ENCODE results near the gene MCL1.

The MCL1 gene

DNA sequence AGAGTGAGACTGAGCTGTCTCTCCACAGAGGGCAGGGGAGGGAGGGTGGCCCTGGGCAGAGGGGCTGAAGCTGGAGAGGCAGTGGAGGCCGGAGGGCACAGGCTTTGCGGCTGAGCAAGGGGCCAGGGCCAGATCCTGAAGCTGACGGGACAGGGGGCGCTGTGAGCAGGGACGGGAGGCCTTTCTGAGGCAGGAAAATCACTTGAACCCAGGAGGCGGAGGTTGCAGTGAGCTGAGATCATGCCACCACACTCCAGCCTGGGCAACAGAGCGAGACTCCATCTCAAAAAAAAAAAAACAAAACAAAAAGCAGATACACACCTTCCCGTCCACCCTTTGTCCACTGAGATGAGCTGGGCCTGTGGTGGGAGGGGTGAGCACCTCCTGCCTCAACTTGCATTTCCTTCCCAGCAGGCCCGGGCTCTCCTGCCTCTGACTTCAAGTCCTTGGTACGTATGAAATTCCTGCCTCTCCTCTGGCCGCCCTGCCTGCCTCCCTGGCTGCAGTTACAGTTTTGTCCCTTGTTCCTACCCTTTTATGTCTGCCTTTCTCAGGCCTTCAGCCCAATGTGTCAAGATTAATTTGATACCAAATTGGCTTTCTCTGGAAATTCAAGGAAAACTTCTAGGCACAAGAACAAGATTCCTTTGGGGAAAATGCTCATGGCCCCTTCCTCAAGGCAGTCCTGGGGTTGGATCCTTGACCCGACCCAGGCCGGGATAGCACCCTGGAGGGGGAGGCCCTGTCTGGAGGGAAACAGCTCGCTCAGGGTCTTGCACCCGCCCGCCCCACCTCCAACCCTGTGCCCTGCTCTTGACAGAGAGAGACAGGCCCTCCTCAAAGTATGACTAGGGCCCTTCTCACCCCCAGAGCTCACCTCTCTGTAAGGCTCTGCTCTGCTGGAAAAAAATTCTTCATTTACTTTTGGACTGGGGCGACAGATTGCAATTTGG, 41.4 kb downstream of the MCL1 start:
- no peak for DNase-seq (ENCODE audit: low read depth in 2 of 2)

DNA sequence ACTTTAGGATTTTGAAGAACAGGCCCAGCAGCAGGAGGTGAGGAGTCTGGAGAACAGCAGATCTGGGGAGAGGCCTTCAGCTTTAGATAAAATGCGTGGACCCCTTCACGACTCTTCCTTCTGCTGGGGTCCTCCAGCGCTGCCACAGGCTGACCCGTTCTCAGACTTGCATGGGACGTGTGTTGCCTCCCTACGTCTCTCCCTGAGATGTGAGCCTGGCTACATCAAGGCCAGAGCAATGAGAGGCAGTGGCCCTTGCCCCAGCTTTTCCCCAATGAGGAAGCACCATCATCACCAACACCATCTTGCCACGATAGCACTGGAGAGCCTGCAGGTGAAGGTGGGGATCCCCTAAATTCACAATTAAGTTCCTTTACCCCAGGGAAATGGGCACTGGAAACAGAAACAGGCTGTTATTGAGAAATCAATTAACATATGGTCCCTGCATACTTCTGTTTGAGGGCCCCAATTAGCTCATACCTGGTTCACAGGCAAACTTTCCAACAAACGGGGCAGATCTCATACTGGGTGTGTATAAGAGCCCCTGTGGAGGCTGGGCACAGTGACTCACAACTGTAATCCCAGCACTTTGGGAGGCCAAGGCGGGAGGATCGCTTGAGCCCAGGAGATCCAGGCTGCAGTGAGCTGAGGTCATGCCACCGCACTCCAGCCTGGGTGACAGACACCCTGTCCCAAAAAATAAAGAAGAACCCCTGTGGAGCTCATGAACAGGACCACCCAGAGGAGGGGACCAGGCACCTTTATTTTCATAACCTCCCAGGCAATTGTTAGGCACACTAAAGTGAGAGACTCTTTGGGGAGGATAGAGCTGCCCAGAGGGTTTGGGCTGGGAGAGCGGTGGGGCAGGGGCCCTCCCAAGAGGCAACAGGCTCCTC, 42.3 kb downstream of the MCL1 start:
- no peak for DNase-seq (ENCODE audit: low read depth in 2 of 2)

DNA sequence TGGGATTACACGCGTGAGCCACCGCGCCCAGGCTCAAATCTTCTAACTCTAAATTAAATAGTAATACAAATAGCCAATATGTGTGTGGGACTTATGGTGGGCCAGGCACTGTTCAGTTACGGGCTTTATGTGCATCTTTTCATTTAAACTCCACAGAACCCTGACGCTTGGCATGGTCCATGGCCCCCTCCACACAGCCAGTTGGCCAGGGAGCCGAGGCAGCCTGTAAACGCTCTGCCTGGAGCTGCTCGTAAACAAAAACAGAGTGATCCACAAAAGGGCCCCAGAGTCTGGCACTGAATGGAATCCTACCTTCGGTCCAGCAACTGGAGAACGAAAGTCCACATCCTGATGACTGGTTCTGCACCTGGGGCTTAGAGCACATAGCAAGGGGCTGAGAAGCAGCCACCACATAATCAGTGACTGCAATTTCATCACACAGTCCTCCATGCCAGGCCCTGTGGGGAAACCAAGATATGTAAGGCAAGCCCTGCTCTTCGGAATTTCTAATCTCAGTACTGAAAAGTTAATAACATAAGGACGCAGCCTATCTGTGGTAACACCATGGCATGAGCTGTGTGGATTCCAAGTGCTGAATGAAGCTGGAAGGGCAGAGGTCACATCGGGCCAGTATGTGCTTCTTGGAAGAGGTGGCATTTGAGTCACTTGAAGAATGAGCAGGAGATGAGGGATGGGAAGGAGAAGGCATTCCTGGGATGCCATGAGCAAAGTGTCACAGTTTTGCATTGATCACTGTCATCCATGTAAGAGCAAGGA, 43.7 kb downstream of the MCL1 start:
- DNase-seq (ENCODE audit: low read depth in 2 of 2) = no peak

DNA sequence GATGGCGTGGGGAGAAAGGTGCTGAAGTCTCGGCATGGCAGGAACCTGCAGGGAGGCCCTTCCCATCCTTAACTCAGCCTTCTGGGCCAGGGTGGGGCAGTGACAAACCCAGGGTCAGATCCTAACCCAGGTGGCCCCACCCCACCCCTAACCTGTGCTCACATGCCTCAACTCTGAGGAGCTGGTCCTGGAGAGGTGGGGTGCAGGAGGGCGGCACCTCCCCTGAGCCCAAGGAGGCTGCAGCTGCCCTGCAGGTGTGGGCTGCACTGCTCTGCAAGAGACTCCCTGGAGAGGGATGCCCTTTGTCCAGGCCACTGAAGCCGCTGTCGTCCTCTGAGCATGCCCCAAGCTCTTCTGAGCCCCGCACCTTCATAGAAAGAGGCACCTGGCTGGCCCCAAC, 45.4 kb downstream of the MCL1 start:
- DNase-seq (ENCODE audit: low read depth in 2 of 2) = no peak

DNA sequence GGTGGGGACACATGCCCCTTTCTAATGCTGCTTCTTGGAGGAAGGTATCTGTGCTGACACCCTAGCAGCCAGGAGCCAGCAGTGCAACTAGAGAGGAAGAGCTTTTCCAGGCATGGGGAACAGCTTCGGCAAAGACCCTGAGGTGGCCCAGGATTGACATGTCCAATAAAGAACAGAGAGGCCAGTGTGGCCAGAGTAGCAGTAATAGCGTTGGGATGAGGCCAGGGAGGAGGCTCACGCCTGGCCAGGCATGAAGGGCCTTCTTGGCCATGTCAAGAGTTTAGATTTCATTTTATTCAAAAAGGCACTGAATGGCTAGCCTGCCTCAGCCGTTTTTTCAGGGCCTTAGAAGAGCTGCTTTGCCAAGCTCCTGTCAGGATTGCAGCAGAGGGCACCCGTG, 46.5 kb downstream of the MCL1 start:
- no peak for DNase-seq (ENCODE audit: low read depth in 2 of 2)

DNA sequence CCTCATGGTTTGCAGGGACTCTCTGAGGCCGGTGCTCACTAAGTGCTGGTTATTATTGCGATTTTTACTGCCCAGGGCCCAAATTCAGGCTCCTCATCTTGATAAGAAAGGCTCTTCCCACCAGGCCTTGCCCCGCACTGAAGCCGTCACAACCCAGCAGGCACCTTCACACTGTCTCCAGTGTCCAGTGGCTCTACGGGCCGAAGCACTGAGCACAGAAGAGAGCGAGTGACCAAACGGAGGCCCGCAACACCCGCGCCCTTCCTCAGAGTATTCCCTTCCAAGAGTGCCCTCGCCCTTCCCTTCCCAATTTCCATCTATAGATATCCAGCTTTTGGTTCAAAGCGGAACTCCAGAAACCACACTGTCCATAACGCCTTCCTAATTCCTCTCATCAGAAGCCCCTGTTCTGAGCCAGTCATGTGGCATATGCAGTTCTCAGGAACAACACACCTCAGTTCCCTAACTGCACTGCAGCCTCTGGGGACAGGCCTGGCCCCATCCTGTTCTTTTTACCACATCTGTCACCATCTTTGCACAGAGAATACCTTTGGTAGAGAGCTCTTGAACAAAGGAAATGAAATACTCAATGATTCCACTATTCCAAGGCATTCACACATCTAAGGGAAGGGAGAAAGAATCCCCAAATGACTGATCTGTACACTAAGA, 48.8 kb downstream of the MCL1 start:
- DNase-seq (ENCODE audit: low read depth in 2 of 2) = no peak

DNA sequence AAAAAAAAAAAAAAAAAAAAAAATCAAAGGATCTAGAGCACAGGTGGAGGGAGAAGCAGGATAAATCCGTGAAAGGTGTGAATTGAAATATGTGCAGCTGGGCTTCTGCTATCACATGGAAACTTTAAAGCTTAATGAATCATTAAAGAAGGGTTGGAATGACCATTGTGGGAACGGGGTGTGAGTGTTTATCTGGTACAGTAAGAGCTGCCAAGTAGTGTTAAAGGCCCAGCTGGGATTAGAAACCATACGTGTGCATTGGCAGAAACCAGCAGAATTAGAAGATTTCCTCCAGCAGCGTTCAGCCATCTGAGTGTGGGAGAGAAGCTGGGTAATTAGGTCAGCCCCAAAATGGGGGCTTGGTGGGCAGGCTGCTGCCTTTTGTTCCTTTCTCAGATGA, 50.4 kb downstream of the MCL1 start:
- DNase-seq (ENCODE audit: low read depth in 2 of 2) = no peak

DNA sequence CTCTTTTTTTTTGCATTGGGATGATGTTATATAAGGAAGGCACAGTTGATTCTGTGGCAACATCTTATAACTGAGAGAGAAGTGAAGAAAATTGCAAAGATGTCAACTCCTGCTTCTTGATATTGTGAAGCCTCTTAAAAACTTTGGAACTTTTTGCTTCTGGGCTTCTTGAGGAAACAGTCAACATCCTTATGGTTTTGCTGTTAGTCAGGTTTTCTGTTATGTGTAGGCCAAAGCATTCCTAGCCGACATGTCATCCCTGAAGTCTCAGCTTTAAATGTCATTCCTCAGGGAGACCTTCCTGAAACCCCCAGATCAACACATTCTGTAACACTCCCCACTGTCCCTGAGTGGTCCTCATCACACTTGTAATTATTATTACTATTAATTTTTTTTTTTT, 51.2 kb downstream of the MCL1 start:
- no peak for DNase-seq (ENCODE audit: low read depth in 2 of 2)

DNA sequence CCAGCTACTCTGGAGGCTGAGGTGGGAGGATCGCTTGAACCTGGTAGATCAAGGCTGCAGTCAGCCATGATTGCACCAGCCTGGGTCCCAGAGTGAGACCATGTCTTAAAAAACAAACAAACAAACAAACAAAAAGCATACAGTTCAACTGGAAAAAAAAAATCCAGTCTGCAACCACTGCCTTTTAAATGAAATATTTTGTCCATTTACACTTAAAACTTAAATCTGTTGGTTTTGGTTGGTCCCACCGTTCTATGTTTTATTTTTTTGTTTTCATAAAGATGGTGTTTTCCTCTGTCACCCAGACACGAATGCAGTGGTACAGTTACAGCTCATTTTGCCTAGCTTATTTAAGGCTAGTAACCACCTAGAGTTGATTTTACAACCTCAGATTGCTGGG, 54.1 kb downstream of the MCL1 start:
- no peak for DNase-seq (ENCODE audit: low read depth in 2 of 2)

Data from stimulated activated CD4-positive, alpha-beta T cell treated with anti-CD3 and anti-CD28 coated beads, Interleukin-1b, Interleukin-23, amount 100 ng/mL, for 4 hours (primary cell).